Measurements from ENCODE around the gene KIF16B. TPM values are rescaled to one million over a fixed set of nuclear protein-coding genes. Genes with fewer than 3 reads are reported as not detected.

The KIF16B gene
- total RNA-seq, 1 donor from 2014 or later = 7.0 TPM

- Histone ChIP-seq H3K4me2 (ENCODE audit: low read length) (peak overlapping the region; percentile 5), H3K9me3 (ENCODE audit: insufficient read depth, low read depth, low read length) (no peaks in the 10 kb centered on the region), H4K20me1 (ENCODE audit: insufficient read depth, low read length) (no peaks in the 10 kb centered on the region), H3K27me3 (ENCODE audit: insufficient read depth, low read length) (no peaks in the 10 kb centered on the region), H2AFZ (ENCODE audit: low read depth, low read length) (no peak overlapping the region), H3K4me1 (ENCODE audit: insufficient read depth, low read length) (peaks cover 3% of the 10 kb centered on the region), H3K36me3 (ENCODE audit: insufficient read depth, low read length) (no peaks in the 10 kb centered on the region), H3K9ac (ENCODE audit: low read length) (no peak overlapping the region), H3K4me3 (ENCODE audit: insufficient read depth, low read depth, low read length) (no peak overlapping the region), H3K79me2 (ENCODE audit: insufficient read depth, low read length) (no peaks in the 10 kb centered on the region), H3K27ac (ENCODE audit: low read depth, low read length) (no peak overlapping the region)
- FAIRE-seq (no peak), DNase-seq (ENCODE audit: low read depth) (peak; percentile 47)
- no peak overlapping the region for H3K4me3 Mint-ChIP-seq (ENCODE audit: unreplicated experiment)
- H3K36me3 Mint-ChIP-seq (ENCODE audit: low read depth, unreplicated experiment) = peaks cover 15% of the 10 kb centered on the region
- no peak overlapping the region for H3K27ac Mint-ChIP-seq (ENCODE audit: unreplicated experiment)
- H3K9me3 Mint-ChIP-seq (ENCODE audit: unreplicated experiment) = no peaks in the 10 kb centered on the region
- peaks cover 7% of the 10 kb centered on the region for H3K4me1 Mint-ChIP-seq (ENCODE audit: low read depth, unreplicated experiment)
- TF ChIP-seq CTCF (IDR thresholded peaks at IDR 0.05; ENCODE audit: insufficient read depth, low read depth, low read length) (no peak), EZH2 (IDR thresholded peaks at IDR 0.05; ENCODE audit: insufficient read depth, low read length) (no peak)
- no peaks in the 10 kb centered on the region for H3K27me3 Mint-ChIP-seq (ENCODE audit: low read depth, unreplicated experiment)
Measured at GRCh38 chr20:16368645-16369292, 204.5 kb downstream of the KIF16B start.

- Histone ChIP-seq H3K4me2 (ENCODE audit: low read length) (peak overlapping the region; percentile 5), H3K4me3 (ENCODE audit: insufficient read depth, low read depth, low read length) (no peak overlapping the region), H3K4me1 (ENCODE audit: insufficient read depth, low read length) (peaks cover 3% of the 10 kb centered on the region), H3K79me2 (ENCODE audit: insufficient read depth, low read length) (no peaks in the 10 kb centered on the region), H4K20me1 (ENCODE audit: insufficient read depth, low read length) (no peaks in the 10 kb centered on the region), H3K36me3 (ENCODE audit: insufficient read depth, low read length) (no peaks in the 10 kb centered on the region), H3K9me3 (ENCODE audit: insufficient read depth, low read depth, low read length) (no peaks in the 10 kb centered on the region), H3K27ac (ENCODE audit: low read depth, low read length) (no peak overlapping the region), H2AFZ (ENCODE audit: low read depth, low read length) (no peak overlapping the region), H3K9ac (ENCODE audit: low read length) (no peak overlapping the region), H3K27me3 (ENCODE audit: insufficient read depth, low read length) (no peaks in the 10 kb centered on the region)
- Mint-ChIP-seq H3K4me3 (ENCODE audit: unreplicated experiment) (no peak overlapping the region), H3K9me3 (ENCODE audit: unreplicated experiment) (no peaks in the 10 kb centered on the region), H3K27ac (ENCODE audit: unreplicated experiment) (no peak overlapping the region), H3K4me1 (ENCODE audit: low read depth, unreplicated experiment) (peaks cover 7% of the 10 kb centered on the region), H3K36me3 (ENCODE audit: low read depth, unreplicated experiment) (peaks cover 15% of the 10 kb centered on the region), H3K27me3 (ENCODE audit: low read depth, unreplicated experiment) (no peaks in the 10 kb centered on the region)
- FAIRE-seq (no peak), DNase-seq (ENCODE audit: low read depth) (no peak)
- TF ChIP-seq EZH2 (IDR thresholded peaks at IDR 0.05; ENCODE audit: insufficient read depth, low read length) (no peak), CTCF (IDR thresholded peaks at IDR 0.05; ENCODE audit: insufficient read depth, low read depth, low read length) (no peak)
Measured at GRCh38 chr20:16367948-16368560, 205.2 kb downstream of the KIF16B start.

GRCh38 chr20:16366529-16366928, 206.7 kb downstream of the KIF16B start:
- FAIRE-seq = no peak
- no peak overlapping the region for H3K27ac Mint-ChIP-seq (ENCODE audit: unreplicated experiment)

More at GRCh38 chr20:16366529-16366928, 206.7 kb downstream of the KIF16B start:
- H3K4me1 ChIP-seq (ENCODE audit: insufficient read depth, low read length) = peaks cover 3% of the 10 kb centered on the region
- no peaks in the 10 kb centered on the region for H3K36me3 ChIP-seq (ENCODE audit: insufficient read depth, low read length)
- no peaks in the 10 kb centered on the region for H3K27me3 ChIP-seq (ENCODE audit: insufficient read depth, low read length)
- H3K4me1 Mint-ChIP-seq (ENCODE audit: low read depth, unreplicated experiment) = peaks cover 7% of the 10 kb centered on the region
- H3K27me3 Mint-ChIP-seq (ENCODE audit: low read depth, unreplicated experiment) = no peaks in the 10 kb centered on the region
- no peaks in the 10 kb centered on the region for H4K20me1 ChIP-seq (ENCODE audit: insufficient read depth, low read length)
- H3K36me3 Mint-ChIP-seq (ENCODE audit: low read depth, unreplicated experiment) = peaks cover 15% of the 10 kb centered on the region
- no peak overlapping the region for H3K4me3 ChIP-seq (ENCODE audit: insufficient read depth, low read depth, low read length)
- TF ChIP-seq EZH2 (IDR thresholded peaks at IDR 0.05; ENCODE audit: insufficient read depth, low read length) (no peak), CTCF (IDR thresholded peaks at IDR 0.05; ENCODE audit: insufficient read depth, low read depth, low read length) (no peak)
- no peaks in the 10 kb centered on the region for H3K9me3 ChIP-seq (ENCODE audit: insufficient read depth, low read depth, low read length)
- no peak overlapping the region for H2AFZ ChIP-seq (ENCODE audit: low read depth, low read length)
- H3K79me2 ChIP-seq (ENCODE audit: insufficient read depth, low read length) = no peaks in the 10 kb centered on the region
- no peaks in the 10 kb centered on the region for H3K9me3 Mint-ChIP-seq (ENCODE audit: unreplicated experiment)
- H3K27ac ChIP-seq (ENCODE audit: low read depth, low read length) = no peak overlapping the region
- H3K9ac ChIP-seq (ENCODE audit: low read length) = no peak overlapping the region
- H3K4me3 Mint-ChIP-seq (ENCODE audit: unreplicated experiment) = no peak overlapping the region
- no peak for DNase-seq (ENCODE audit: low read depth)
- H3K4me2 ChIP-seq (ENCODE audit: low read length) = no peak overlapping the region

All from astrocyte (in vitro differentiated cells and primary cell).